Glutamatergic neuron (in vitro differentiated cells): Measurements from ENCODE around the gene CD300E. TPM values are rescaled to one million over a fixed set of nuclear protein-coding genes. Genes with fewer than 3 reads are reported as not detected.
"Not testable (repeated sequence)": the region's sequence is repeated elsewhere in the genome, so short reads cannot be mapped to it uniquely, and the experiment has no call there.

Experiments
- DNase-seq: peaks from one replicate; pipeline ENCODE4 v3.0.0; 2022
- H3K27ac Mint-ChIP-seq: one replicate; pipeline ENCODE4 v1.8.0; 2020; ENCODE audit warnings: mild to moderate bottlenecking, mixed read lengths, inconsistent platforms; ENCODE audit not compliant: unreplicated experiment
- H3K27me3 Mint-ChIP-seq: one replicate; pipeline ENCODE4 v1.8.0; 2020; ENCODE audit warnings: mild to moderate bottlenecking, moderate library complexity, mixed read lengths, inconsistent platforms; ENCODE audit not compliant: unreplicated experiment
- H3K36me3 Mint-ChIP-seq: one replicate; pipeline ENCODE4 v1.8.0; 2020; ENCODE audit warnings: mild to moderate bottlenecking, mixed read lengths, inconsistent platforms; ENCODE audit not compliant: unreplicated experiment
- H3K4me1 Mint-ChIP-seq: one replicate; pipeline ENCODE4 v1.8.0; 2020; ENCODE audit warnings: mild to moderate bottlenecking, low read depth, mixed read lengths, inconsistent platforms; ENCODE audit not compliant: unreplicated experiment
- H3K4me3 Mint-ChIP-seq: one replicate; pipeline ENCODE4 v1.8.0; 2020; ENCODE audit warnings: mild to moderate bottlenecking, mixed read lengths, inconsistent platforms; ENCODE audit not compliant: unreplicated experiment
- H3K9me3 Mint-ChIP-seq: one replicate; pipeline ENCODE4 v1.8.0; 2020; ENCODE audit warnings: mild to moderate bottlenecking, moderate library complexity, mixed read lengths, inconsistent platforms; ENCODE audit not compliant: unreplicated experiment
- total RNA-seq: library from RNA; stranded (reverse); fragmentation: NEBNext Ultra II Directional; extraction: Animal tissue kit (Norgen Biotek cat#: 25700); gene quantifications from one replicate; pipeline ENCODE4 v1.2.1, GENCODE V29; 2021; ENCODE audit not compliant: unreplicated experiment
- TF ChIP-seq, protein P1 (sequence below): fragments of 200-600 bp; sonication (generic); IDR thresholded peaks from one replicate; pipeline ENCODE4 v1.5.0; 2021; ENCODE audit not compliant: partially characterized antibody, unreplicated experiment

CD300E gene
- total RNA-seq, 1 donor from 2014 or later = not detected

DNA sequence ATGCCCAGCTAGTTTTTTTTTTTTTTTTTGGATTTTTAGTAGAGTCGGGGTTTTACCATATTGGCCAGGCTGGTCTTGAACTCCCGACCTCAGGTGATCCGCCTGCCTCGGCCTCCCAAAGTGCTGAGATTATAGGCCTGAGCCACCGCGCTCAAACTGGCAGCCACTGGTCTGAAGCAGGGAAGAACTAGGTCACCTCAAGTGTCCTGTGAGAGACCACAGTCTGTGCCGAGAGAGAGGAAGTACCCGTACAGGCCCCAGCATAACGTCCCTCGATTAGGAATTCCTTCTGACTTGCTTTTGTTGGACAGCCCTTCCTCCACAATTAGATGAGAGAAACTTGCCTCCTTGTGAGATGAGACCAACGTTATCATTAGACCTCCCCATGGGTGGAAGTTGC is 13.7 kb upstream of the CD300E start:
- DNase-seq = no peak
- H3K36me3 Mint-ChIP-seq = no peaks in the 10 kb centered on the region
- peaks cover 12% of the 10 kb centered on the region for H3K9me3 Mint-ChIP-seq
- peaks cover 1% of the 10 kb centered on the region for H3K27me3 Mint-ChIP-seq
- peaks cover 15% of the 10 kb centered on the region for H3K4me1 Mint-ChIP-seq
- TF ChIP-seq, protein P1, sequence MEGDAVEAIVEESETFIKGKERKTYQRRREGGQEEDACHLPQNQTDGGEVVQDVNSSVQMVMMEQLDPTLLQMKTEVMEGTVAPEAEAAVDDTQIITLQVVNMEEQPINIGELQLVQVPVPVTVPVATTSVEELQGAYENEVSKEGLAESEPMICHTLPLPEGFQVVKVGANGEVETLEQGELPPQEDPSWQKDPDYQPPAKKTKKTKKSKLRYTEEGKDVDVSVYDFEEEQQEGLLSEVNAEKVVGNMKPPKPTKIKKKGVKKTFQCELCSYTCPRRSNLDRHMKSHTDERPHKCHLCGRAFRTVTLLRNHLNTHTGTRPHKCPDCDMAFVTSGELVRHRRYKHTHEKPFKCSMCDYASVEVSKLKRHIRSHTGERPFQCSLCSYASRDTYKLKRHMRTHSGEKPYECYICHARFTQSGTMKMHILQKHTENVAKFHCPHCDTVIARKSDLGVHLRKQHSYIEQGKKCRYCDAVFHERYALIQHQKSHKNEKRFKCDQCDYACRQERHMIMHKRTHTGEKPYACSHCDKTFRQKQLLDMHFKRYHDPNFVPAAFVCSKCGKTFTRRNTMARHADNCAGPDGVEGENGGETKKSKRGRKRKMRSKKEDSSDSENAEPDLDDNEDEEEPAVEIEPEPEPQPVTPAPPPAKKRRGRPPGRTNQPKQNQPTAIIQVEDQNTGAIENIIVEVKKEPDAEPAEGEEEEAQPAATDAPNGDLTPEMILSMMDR = no peak
- no peak overlapping the region for H3K4me3 Mint-ChIP-seq
- H3K27ac Mint-ChIP-seq = no peak overlapping the region

- not testable (repeated sequence) for H3K9me3 Mint-ChIP-seq, H3K36me3 Mint-ChIP-seq, H3K4me3 Mint-ChIP-seq, H3K27ac Mint-ChIP-seq, H3K27me3 Mint-ChIP-seq, H3K4me1 Mint-ChIP-seq, DNase-seq
Observed at GRCh38 chr17:74636541-74637085, 13.1 kb upstream of the CD300E start.

- Mint-ChIP-seq H3K4me3 (no peak overlapping the region), H3K4me1 (peaks cover 2% of the 10 kb centered on the region), H3K27me3 (peaks cover 1% of the 10 kb centered on the region), H3K9me3 (no peaks in the 10 kb centered on the region), H3K27ac (no peak overlapping the region), H3K36me3 (no peaks in the 10 kb centered on the region)
- no peak for DNase-seq
- TF ChIP-seq, protein P1 = no peak
Observed at GRCh38 chr17:74635418-74635817, 11.9 kb upstream of the CD300E start.

- H3K4me3 Mint-ChIP-seq = no peak overlapping the region
- DNase-seq = no peak
Observed at GRCh38 chr17:74633326-74633725, 9.8 kb upstream of the CD300E start.

GRCh38 chr17:74632617-74633016 is 9.1 kb upstream of the CD300E start:
- Mint-ChIP-seq H3K36me3 (no peaks in the 10 kb centered on the region), H3K27ac (no peak overlapping the region), H3K4me1 (peaks cover 2% of the 10 kb centered on the region), H3K4me3 (no peak overlapping the region), H3K27me3 (peaks cover 4% of the 10 kb centered on the region), H3K9me3 (no peaks in the 10 kb centered on the region)
- no peak for DNase-seq
- TF ChIP-seq, protein P1 = no peak

More at GRCh38 chr17:74633326-74633725, 9.8 kb upstream of the CD300E start:
- peaks cover 1% of the 10 kb centered on the region for H3K27me3 Mint-ChIP-seq
- H3K9me3 Mint-ChIP-seq = no peaks in the 10 kb centered on the region
- TF ChIP-seq, protein P1 = no peak
- H3K4me1 Mint-ChIP-seq = peaks cover 2% of the 10 kb centered on the region
- H3K27ac Mint-ChIP-seq = no peak overlapping the region
- no peaks in the 10 kb centered on the region for H3K36me3 Mint-ChIP-seq
